Amygdala (tissue), 56 donors: ENCODE data around the gene LRRC10.

Source experiments
- DNase-seq, 56 donors: peaks; one replicate each; lab custom pipeline; 2025; lab: John Stamatoyannopoulos, UW

LRRC10 gene, protein sequence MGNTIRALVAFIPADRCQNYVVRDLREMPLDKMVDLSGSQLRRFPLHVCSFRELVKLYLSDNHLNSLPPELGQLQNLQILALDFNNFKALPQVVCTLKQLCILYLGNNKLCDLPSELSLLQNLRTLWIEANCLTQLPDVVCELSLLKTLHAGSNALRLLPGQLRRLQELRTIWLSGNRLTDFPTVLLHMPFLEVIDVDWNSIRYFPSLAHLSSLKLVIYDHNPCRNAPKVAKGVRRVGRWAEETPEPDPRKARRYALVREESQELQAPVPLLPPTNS

DNA sequence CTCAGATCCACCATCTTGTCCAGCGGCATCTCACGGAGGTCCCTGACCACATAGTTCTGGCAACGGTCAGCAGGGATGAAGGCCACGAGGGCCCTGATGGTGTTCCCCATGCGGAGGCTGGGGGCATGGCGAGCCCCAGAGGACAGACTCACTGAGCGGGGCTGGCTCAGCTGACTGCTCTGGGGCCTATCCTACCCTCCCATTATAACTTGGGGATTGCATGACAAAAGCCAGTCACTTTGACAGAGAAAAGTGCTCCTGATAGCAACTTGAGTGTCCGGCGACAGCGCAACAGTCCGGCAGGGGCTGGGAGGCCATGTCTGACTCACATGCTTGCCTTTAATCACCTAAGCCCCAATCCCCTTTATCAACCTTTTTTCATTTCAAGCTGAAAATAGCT is at the start of gene LRRC10:
Gene LRRC10 (minus strand): TSS at position 179 of the 400 bp plus-strand sequence. CDS start 69 bp downstream, at position 110.
- DNase-seq, result no peak

DNA sequence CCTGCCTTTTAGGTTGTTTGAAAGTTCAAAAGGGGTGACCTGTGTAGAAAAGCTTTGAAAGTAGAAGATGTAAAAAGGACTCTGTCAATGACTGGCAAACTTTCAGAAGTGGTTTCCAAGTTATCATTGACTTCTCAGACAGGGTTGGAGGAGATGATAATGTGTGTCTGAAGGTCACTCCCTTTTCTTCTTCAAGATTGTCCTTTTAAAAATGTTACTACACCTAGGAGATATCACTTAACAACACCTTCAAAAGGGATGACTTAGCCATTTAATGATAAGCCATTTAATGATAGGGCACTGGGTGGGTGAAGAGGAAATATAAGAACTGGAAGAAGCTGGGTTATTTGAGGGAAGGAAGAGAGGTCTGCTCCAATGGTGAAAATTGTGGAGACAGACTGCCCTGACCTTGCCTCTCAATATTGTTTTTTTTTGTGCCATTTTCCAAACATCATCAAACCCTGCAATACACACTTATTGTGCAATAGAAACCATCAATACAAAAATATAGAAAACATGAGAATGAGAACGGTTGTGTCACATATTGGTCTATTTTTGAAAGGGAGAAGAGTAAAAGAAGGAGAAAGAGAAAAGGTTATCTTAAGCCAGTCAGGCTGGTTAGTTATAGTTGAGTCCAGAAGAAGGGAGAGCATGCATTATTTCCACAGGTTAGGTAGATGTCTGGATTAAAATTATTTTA is 49.6 kb upstream of the LRRC10 start:
- no peak for DNase-seq

DNA sequence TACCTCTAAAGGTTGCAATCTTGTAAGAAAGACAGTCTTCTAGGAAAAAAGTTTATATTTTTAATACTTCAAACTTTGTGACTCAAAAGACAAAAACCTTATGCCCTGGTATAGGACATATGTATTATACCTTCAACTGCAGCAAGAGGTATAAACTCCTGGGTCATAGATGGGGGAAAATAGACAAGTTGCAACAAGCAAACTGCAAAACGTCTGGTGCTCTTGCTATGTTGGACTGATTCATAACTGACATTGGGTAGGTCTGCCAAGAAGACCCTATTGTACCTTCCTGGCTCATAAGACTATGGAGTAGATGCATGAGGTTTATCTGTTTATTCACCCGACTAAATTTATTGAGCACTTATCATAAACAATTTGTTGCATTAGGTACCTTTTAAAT is 47.5 kb upstream of the LRRC10 start:
- DNase-seq, result no peak

DNA sequence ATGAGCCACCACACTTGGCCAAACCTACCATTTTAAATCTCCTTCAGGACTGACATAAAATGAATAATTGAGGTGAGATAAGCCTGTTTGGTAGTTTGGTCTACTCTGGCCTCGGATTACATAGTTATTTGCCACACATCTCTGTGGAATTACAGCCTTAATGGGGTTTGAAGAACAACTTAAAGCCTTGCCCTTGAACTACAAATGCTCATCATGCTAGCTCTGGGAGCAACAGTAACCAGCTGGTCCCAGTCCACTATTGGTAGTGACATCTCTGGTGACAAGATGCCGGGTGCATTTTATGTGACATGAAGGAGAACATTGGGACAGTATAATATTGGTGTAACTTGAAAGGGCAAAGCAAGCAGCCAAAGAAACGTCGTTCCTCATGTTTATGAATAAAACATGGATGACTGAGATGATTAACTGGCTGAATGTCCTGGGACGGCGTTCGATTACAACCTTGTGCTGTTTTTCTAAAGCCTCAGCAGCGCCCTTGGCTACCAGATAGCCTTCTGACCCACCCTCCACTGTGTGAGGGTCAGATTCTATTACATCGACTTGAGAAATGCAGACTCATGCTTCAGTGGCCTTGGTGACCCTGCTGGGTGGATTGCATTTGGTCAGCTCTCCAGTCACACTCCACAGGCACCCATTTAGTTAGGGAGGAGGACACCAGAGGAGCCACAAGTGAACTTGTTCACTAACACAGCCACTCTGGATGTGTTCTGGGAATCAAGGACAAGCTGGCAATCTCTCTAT is 46.9 kb upstream of the LRRC10 start:
- DNase-seq, result no peak

DNA sequence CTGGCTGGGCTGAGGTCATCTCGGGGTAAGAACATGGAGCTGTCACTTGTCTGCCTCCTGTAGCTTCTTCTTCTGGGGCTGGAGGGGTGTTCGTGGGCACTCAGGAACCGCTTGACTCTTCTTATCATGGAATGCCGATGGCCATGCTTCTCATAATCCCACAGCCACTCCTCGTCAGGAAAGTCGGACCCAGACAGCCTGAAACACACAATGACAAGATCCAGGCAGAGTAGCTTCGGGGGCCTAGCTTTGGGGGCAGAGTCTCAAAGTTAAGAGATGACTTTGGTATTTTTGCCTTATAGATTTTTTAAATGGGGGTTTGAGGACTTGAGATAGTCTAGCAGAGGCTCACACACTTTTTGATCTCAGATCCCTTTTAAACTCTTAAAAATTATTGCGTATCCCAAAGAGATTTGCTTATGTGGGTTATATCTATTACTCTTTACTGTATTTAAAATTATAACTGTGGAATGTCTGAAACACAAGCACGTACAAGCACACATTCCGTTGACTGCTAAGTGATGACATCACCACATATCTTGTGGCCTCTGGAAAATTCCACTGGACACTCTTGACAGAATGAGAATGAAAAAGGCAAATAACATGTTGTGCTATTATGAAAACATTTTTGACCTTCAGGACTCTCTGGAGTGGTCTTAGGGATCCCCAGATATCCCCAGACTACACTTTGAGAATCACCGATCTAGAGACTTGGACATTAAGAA is 45.1 kb upstream of the LRRC10 start:
- DNase-seq, result no peak

DNA sequence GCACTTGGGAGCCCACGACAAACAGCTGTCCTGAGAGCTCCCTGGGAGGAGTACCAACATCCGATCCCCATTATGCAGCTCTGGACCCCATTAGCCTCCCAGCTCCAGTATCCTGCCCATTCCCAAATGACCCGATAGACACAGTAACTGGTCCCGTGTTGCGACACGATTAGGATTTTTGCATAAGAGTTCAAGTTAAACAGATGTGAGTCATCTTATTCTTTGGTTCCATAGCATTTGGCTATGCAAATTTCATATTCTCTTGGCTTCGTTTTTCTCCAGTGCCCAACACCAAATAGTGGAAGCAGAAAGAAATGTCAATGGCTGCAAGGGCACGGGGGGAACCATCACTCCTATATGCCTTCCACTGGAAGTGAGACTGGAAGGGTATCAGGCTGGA is 43.0 kb upstream of the LRRC10 start:
- DNase-seq, result no peak

DNA sequence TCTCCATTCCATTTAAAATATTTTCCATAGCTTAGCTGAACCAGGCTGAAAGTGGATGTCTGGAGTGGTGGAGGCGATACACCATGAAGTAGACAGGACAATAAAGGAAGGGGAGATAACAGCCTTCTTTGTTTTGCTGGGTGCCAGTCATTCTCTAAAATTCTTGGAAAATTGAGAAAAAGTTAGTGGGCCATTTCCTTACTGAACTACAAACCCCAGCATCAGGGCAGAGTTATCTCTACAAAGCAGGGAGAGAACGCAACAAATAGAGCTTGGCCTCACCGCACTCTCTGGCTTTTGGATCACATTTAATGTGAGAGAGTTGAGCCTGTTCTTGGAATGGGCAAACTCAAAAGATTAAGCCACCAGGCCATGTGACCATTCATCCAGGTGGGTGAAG is 41.2 kb upstream of the LRRC10 start:
- DNase-seq, result no peak

DNA sequence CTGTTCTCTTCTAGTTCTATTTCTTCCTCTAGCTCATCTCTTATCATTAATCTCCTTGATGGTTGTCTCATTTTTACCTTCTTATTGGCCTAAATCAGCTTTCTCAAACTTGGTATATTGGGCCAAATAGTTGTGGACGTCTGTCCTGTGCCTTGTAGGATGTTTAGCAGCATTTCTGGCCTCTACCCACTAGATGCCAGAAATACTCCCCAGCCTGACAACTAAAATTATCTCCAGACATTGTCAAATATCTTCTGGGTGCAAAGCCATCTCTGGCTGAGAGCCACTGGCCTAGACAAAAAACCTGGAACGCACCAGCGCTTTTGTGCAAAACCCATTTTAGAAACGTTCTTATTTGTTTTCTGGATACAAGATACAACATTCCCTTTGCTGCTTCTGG is 38.8 kb upstream of the LRRC10 start:
- DNase-seq, result no peak

DNA sequence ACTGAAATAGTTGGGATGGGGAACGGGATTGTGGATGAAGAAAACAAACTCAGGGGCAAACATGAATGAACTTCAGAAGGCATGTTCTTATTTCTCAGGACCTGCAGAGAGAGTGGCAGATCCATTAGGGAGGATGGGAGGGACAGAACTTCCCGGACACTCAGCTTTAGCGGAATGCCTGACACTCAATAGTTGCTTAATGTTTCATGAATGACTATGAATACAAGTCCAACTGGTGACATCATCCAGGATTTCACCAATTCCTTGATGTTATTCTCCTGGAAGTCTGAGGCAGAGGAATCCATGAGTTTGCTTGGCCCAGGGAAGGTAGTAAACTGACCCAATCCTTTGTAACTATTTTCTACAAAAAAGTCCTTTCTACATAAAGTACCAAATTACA is 37.8 kb upstream of the LRRC10 start:
- DNase-seq, result no peak

DNA sequence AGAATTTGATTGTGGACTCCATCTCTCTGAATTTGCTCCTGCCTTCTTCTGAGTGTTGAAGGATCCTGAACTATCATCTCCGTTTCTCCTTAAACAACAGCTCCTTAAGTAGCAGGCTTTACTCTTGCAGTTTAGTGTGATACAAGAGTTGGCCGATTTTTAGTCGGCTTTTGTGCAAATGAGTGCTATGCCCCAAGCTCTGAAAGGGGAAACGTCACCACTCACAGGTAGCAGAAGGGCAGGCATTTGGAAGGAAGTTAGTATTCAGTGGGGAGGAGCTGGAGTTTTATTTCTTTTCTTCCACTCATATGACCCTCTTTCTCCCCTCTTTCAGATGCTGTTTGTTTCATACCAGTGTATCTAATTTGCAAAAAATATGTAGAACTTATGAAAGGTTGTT is 36.5 kb upstream of the LRRC10 start:
- no peak for DNase-seq

DNA sequence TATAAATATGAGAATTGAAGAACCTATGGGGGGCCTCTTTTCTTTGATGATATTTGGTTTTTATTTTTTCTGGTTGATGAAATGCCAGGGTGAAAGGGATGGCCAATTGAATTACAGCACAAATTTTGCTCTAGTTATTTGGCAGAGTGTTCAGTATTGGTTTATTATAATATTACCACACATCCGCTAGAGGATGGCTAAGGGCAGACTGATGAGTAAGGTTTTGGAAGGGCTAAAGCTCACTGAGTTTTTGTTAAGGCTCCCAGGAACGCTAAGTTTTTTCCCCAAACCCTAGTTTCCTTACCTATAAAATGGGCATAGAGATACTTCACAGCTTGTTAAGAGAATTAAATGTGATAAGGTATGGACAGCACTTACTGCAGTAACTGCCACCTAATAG is 34.3 kb upstream of the LRRC10 start:
- DNase-seq, result no peak

DNA sequence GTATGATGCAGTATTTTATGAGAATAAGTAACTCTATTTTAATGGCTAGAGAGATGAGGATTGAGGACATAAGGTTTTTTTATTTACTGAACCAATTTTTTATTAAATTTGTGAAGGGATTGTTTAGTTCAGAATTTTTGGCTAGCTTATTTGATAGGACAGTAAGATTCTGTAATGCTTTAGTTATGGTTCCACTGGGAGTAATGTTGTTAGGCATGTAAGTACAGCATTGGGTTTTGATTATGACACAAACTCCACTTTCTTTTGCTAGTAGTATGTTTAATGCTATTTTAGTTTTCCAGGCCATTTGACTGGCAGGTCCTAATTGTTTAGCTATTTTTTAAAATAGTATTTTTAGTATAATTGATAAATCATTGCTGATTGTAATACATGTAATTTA is 33.8 kb upstream of the LRRC10 start:
- DNase-seq, result no peak

DNA sequence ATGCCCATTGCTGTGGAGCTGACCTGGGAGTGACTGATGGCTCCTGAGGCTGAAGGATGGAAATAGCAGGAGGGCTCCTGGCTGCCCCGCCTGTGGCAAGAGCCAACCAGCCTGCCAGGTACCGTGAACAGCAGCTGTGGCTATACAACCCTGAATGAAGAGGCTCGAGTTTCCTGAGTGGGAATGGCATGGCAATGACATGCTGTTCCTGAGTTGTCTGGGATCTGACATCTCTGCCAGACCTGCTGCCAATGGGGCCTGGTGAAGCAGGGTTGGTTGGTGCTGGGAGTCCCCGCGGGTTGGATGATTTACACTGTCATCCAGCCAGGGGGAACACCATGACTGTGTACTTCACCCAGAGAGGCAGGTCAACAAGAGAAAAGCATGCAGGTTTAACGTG is 31.8 kb upstream of the LRRC10 start:
- no peak for DNase-seq

DNA sequence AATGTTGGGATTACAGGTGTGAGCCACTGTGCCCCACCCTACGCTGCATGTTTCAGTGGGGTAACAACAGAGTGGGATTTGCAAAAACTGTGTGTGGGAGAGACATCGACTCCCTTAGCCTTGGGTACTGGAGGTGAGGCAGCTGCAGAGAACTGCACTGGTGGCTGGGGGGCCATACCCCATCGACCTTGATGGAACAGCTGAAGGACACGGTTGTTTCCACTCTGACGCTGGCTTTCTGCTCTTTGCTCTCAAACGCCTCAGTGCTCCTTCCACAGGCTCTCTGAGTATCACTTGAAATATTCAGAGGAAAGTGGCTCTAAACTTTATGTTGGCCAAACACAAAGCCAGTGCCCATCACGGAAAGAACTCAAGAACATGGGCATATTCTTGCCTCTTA is 30.8 kb upstream of the LRRC10 start:
- no peak for DNase-seq

DNA sequence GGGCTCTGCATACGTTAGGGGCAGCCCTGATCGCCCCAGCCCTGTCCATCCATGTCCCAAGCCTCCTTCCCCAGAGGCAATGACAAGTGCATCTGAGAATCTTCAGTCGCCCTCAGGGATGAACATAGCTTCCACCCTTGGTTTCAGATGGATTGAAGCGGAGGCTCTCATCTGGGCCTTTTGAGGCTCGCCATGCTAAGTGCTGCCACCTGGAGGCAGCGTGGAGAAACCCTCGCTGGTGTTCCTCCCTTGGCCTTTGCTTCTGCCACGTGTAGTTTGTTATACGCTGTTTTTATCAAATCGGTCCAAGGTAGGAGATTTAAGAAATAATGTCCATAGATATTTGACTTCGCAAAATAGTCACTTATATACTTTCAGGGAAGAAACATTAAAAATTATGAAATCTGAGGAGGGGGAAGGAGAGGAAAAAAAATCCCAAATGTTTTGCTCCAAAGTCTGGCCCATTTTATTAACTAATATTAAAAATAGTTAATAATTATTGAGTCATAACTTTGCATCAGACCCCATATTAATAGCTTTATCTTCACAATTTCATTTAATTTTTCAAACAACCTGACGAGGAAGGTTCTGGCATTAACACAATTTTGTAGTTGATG is 28.8 kb upstream of the LRRC10 start:
- peak in 31 of 56 donors; percentile 1 to 60 (median 15) for DNase-seq

DNA sequence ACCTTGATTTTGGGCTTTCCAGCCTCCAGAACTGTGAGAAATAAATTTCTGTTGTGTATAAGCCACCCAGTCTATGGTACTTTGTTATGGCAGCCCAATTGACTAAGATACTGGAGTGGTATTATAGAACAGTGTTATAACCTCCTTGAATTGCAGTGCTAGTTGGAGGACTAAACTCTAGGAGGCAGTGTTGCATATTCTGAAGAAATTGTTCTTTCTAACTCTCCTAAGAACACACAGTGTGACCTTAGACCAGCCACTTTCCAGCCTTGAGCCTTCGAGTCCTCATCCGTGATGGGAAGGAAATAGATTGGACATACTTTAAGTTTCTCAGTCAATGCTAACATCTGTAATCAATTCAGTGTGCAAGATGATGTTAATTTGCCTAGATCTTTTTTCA is 22.4 kb upstream of the LRRC10 start:
- DNase-seq, result no peak

DNA sequence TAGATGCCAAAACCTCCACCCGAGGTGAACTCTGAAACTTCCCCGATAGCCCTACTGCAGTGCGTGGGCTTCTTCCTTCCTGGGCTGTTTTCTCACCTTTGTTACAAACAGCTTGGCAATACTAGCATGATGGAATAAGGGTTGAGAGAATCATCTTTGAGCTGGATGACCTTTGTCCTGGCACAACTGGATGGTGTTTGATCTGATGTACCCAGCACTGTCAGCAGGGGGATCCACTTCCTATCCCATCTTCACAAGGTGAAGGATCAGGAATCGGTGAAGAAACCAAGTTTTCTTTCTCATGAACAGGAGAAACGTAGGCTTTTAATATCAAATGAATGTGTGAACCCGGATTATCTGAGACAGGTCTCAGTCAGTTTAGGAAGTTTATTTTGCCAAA is 19.5 kb upstream of the LRRC10 start:
- DNase-seq, result no peak

DNA sequence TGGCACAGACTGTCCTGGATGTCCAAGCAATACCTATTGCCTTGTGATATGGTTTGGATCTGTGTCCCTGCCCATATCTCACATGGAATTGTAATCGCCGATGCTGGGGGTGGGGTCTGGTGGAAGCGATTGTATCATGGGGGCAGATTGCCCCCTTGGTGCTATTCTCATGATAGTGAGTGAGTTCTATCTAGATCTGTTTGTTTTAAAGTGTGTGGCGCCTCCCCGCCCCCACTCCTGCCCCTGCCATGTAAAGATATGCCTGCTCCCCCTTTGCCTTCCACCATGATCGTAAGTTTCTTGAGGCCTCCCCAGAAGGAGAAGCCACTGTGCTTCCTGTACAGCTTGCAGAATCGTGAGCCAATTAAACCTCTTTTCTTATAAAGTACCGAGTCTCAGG is 16.8 kb upstream of the LRRC10 start:
- no peak for DNase-seq

DNA sequence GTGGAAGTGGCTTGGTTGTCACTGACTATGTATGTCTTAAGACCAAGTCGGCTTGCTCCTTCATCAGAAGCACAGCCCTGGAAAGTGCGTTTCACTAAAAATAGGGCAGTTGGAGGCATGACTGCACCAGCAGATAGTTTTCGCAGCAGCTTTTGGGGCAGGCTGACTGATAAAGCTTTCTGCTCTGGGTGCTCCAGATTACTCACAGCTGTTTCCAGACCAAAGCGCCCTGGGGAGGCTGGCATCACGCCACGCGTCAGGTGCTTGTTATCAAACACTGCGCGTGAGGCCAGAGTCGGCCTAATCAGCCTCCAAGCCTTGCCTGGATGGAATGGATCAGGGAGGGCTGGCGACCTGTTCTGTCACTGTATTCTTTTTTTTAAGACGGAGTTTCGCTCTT is 13.3 kb upstream of the LRRC10 start:
- DNase-seq, result peak in 1 of 56 donors; percentile 4

DNA sequence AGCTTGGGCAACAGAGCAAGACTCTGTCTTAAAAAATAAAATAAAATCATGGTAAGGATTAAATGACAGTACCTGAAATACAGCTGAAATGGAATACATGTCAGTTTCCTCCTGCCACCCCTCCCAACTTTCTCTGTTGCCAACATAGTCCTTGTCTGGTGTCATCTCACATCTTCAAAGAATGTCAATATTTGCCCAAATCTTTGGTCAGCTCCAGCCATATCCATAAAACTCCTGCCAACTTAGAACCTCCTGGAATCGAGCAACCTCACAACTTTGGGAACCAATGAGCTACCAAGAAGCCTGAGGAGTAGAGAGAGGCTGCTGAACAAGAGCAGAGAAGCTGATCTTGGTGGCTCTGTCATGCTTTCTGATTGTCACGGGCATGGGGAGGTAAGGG is 10.8 kb upstream of the LRRC10 start:
- DNase-seq, result no peak

DNA sequence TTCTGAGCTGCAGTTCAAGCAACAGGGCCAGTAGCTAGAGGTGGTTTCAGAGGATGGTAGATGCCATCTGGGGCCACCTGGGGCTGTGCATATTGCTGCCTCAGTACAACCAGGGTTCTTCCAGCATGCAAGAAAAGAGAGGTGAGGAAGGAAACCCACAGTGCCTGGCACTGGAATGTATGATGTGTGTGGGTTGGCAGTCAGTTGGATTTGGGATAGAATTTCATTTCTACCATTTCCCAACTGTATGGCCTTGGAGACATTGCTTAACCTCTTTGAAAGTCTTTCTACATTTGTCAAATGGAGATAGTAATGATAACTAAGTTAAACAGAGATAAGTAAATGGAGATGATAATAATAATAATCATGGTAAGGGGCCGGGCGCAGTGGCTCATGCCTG is 10.2 kb upstream of the LRRC10 start:
- DNase-seq, result no peak
